DOHH2 (cell line): Measurements from ENCODE around the gene GALNTL6.
"Not testable (repeated sequence)": the region's sequence is repeated elsewhere in the genome, so short reads cannot be mapped to it uniquely, and the experiment has no call there.

ENCODE experiments used
- H3F3A ChIP-seq: fragments of 200-600 bp; sonication (generic), shearing (Covaris generic); 2 replicates; pipeline ENCODE4 v1.6.0; 2016; ENCODE audit warnings: antibody characterized with exemption, mild to moderate bottlenecking; ENCODE audit not compliant: control insufficient read depth, insufficient read depth
- H3K27ac ChIP-seq: fragments of 200-600 bp; sonication (generic); 2 replicates; pipeline ENCODE4 v1.5.1; 2014; ENCODE audit warnings: low read depth, mild to moderate bottlenecking, low read length, moderate library complexity
- H3K27me3 ChIP-seq: fragments of 200-600 bp; sonication (generic); 2 replicates; pipeline ENCODE4 v1.6.1; 2014; ENCODE audit warnings: mild to moderate bottlenecking, low read length, mixed read lengths; ENCODE audit not compliant: control insufficient read depth
- H3K36me3 ChIP-seq: fragments of 200-600 bp; sonication (generic); 2 replicates; pipeline ENCODE4 v1.6.1; 2014; ENCODE audit warnings: mild to moderate bottlenecking, low read length, moderate library complexity, mixed read lengths; ENCODE audit not compliant: control insufficient read depth
- H3K4me1 ChIP-seq: fragments of 200-600 bp; sonication (generic); 2 replicates; pipeline ENCODE4 v1.6.1; 2014; ENCODE audit warnings: mild to moderate bottlenecking, low read length, mixed read lengths; ENCODE audit not compliant: control insufficient read depth
- H3K4me2 ChIP-seq: fragments of 200-600 bp; sonication (generic); 2 replicates; pipeline ENCODE4 v1.6.0; 2014; ENCODE audit warnings: mild to moderate bottlenecking, low read length, moderate library complexity
- H3K4me3 ChIP-seq: fragments of 200-600 bp; sonication (generic); 2 replicates; pipeline ENCODE4 v1.5.1; 2014; ENCODE audit warnings: mild to moderate bottlenecking, low read length, mixed read lengths
- H3K79me2 ChIP-seq: fragments of 200-600 bp; sonication (generic); 2 replicates; pipeline ENCODE4 v1.6.1; 2014; ENCODE audit warnings: mild to moderate bottlenecking, low read length, mixed read lengths; ENCODE audit not compliant: control insufficient read depth
- H3K9me2 ChIP-seq: fragments of 200-600 bp; sonication (generic); replicated peaks from 2 replicates; pipeline ENCODE4 v1.6.1; 2014; ENCODE audit warnings: mild to moderate bottlenecking, low read length, mixed read lengths; ENCODE audit not compliant: control insufficient read depth
- H3K9me3 ChIP-seq: fragments of 200-600 bp; sonication (generic); 2 replicates; pipeline ENCODE4 v1.6.1; 2014; ENCODE audit warnings: antibody characterized with exemption, low read length, mixed read lengths; ENCODE audit not compliant: control insufficient read depth, insufficient read depth
- H4K20me1 ChIP-seq: fragments of 200-600 bp; sonication (generic); 2 replicates; pipeline ENCODE4 v1.6.0; 2014; ENCODE audit warnings: low read depth, mild to moderate bottlenecking, antibody characterized with exemption, low read length, moderate library complexity; ENCODE audit not compliant: control insufficient read depth, insufficient read depth
- CTCF ChIP-seq: fragments of 200-600 bp; sonication (generic); IDR thresholded peaks from one replicate; pipeline ENCODE4 v1.5.1; 2014; ENCODE audit warnings: antibody characterized with exemption, mild to moderate bottlenecking, low read depth, low read length; ENCODE audit not compliant: poor library complexity, severe bottlenecking
- EZH2phosphoT487 ChIP-seq: fragments of 200-600 bp; sonication (generic); IDR thresholded peaks from 2 replicates; pipeline ENCODE4 v1.6.1; 2017; ENCODE audit warnings: borderline replicate concordance, mild to moderate bottlenecking, antibody characterized with exemption, low read length, moderate library complexity, mixed read lengths

The GALNTL6 gene

GRCh38 chr4:172871381-172871780, 1058.2 kb downstream of the GALNTL6 start:
- H3K9me3 ChIP-seq = no peaks in the 10 kb centered on the region
- H3K27ac ChIP-seq = no peak overlapping the region
- no peaks in the 10 kb centered on the region for H3K27me3 ChIP-seq
- no peak for TF ChIP-seq CTCF
- TF ChIP-seq EZH2phosphoT487 = no peak
- H4K20me1 ChIP-seq = no peaks in the 10 kb centered on the region
- no peak overlapping the region for H3K4me3 ChIP-seq
- H3K36me3 ChIP-seq = no peaks in the 10 kb centered on the region
- no peaks in the 10 kb centered on the region for H3F3A ChIP-seq
- no peaks in the 10 kb centered on the region for H3K9me2 ChIP-seq
- H3K4me1 ChIP-seq = no peaks in the 10 kb centered on the region
- H3K79me2 ChIP-seq = no peaks in the 10 kb centered on the region
- no peak overlapping the region for H3K4me2 ChIP-seq

- Histone ChIP-seq H3F3A (no peaks in the 10 kb centered on the region), H3K9me2 (no peaks in the 10 kb centered on the region), H3K4me2 (no peak overlapping the region), H3K79me2 (no peaks in the 10 kb centered on the region), H3K36me3 (no peaks in the 10 kb centered on the region), H3K27ac (no peak overlapping the region), H3K27me3 (no peaks in the 10 kb centered on the region), H3K4me3 (no peak overlapping the region), H4K20me1 (no peaks in the 10 kb centered on the region), H3K9me3 (no peaks in the 10 kb centered on the region), H3K4me1 (no peaks in the 10 kb centered on the region)
- TF ChIP-seq EZH2phosphoT487 = no peak
- TF ChIP-seq CTCF = no peak
Measured at GRCh38 chr4:172874944-172875343, 1061.7 kb downstream of the GALNTL6 start.

GRCh38 chr4:172876394-172876793, 1063.2 kb downstream of the GALNTL6 start:
- Histone ChIP-seq H3K79me2 (no peaks in the 10 kb centered on the region), H3K27ac (no peak overlapping the region), H3K4me3 (no peak overlapping the region), H3K27me3 (no peaks in the 10 kb centered on the region), H3F3A (no peaks in the 10 kb centered on the region), H3K9me2 (no peaks in the 10 kb centered on the region), H3K4me1 (no peaks in the 10 kb centered on the region), H4K20me1 (no peaks in the 10 kb centered on the region), H3K9me3 (no peaks in the 10 kb centered on the region), H3K4me2 (no peak overlapping the region), H3K36me3 (no peaks in the 10 kb centered on the region)
- TF ChIP-seq EZH2phosphoT487 = no peak
- TF ChIP-seq CTCF = no peak

GRCh38 chr4:172881645-172882044, 1068.4 kb downstream of the GALNTL6 start:
- no peaks in the 10 kb centered on the region for H3K4me1 ChIP-seq
- TF ChIP-seq EZH2phosphoT487 (no peak), CTCF (no peak)
- no peaks in the 10 kb centered on the region for H3K79me2 ChIP-seq
- H3F3A ChIP-seq = no peaks in the 10 kb centered on the region
- no peak overlapping the region for H3K4me3 ChIP-seq
- H3K9me2 ChIP-seq = no peaks in the 10 kb centered on the region
- no peaks in the 10 kb centered on the region for H3K9me3 ChIP-seq
- no peaks in the 10 kb centered on the region for H3K36me3 ChIP-seq
- H3K27me3 ChIP-seq = no peaks in the 10 kb centered on the region
- no peak overlapping the region for H3K27ac ChIP-seq
- H3K4me2 ChIP-seq = no peak overlapping the region
- H4K20me1 ChIP-seq = no peaks in the 10 kb centered on the region

- not testable (repeated sequence) for H4K20me1 ChIP-seq, H3K4me2 ChIP-seq, H3K36me3 ChIP-seq, H3F3A ChIP-seq, H3K4me3 ChIP-seq, H3K27me3 ChIP-seq, H3K79me2 ChIP-seq, H3K4me1 ChIP-seq, H3K27ac ChIP-seq, H3K9me2 ChIP-seq, H3K9me3 ChIP-seq
Measured at GRCh38 chr4:172887358-172887757, 1074.2 kb downstream of the GALNTL6 start.
